Dedifferentiated amniotic fluid mesenchymal stem cell (primary cell): ENCODE results near the gene SLC6A7.
A peak's percentile ranks its signal among the peaks of the same experiment; 100 is the strongest.
"Not testable (repeated sequence)": the region's sequence is repeated elsewhere in the genome, so short reads cannot be mapped to it uniquely, and the experiment has no call there.

ENCODE experiments used
- DNase-seq: peaks from one replicate; pipeline ENCODE4 v3.0.0-alpha.2; 2016; ENCODE audit errors: extremely low spot score

The SLC6A7 gene

DNA sequence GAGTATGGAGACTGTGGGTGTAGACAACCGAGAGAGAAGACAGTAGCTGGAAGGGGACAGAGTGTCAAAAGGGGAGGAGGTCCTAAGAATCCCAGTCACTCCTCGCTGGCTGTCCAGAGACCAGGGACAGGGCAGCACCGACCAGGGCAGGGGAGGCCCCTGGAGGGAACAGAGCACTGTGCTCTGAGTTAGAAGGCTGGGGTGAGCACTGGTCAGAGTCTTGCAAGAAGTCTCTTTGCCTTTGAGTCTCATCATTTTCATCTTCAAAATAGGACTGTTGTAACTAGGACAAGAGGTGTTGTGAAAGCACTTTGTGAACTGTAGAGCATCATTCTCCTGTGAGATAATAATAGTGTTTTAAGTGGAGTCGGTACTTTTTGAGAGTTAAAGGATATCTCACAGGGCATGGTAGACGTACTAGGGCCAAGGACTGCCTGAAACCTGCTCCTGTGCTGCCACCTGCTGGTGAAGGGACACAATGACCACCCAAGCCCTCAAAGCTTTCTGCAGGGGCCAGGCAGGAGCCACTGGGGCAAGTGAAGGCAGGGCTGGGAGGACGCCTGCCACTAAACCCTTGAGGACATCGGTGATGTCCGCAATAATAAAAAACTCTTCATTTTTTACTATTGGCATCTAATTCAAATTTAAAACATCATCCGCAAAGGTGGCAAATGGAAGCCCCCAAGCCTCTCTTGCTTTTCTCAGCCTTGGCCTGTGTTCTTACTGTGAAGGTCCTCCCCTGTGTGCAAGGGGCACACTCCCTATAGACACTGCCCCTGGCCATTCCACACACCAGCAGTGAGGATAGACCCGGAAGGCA is 28.2 kb downstream of the SLC6A7 start:
- DNase-seq = peak; percentile 82

DNA sequence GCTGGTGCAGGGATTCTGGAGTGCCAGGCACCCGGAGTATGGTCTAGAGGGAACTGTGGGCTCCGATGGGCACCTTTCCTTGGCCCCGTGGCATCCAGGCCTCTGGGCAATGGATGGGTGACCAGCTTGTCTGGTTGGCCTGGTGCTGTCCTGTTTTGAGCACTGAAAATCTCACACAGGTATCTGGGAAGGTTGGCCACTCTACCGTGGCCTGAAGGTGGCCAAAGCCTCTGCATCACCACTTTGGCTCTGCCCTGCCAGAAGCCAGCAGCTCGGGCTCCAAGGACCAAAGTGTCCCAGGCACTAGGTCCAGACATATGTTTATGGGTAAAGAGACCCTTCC is 28.8 kb downstream of the SLC6A7 start:
- DNase-seq = no peak

DNA sequence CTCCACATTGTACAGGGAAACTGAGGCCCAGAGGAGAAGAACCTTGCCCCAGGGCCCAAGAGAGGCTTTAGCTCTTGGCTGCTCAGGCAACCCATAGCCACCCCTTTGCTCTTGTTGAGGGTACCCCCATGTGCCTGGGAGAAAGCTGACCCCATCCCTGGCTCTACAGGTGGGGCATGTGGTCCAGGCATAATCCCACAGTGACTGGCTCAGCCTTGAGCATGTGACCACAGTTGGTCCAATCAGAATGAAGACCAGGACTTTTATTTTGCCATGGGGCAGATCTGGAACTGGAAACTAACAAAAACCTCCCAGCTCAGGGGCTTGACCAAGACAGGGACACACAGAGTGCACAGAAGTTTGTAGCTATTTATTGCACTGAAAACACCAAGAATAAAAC is 29.3 kb downstream of the SLC6A7 start:
- no peak for DNase-seq

DNA sequence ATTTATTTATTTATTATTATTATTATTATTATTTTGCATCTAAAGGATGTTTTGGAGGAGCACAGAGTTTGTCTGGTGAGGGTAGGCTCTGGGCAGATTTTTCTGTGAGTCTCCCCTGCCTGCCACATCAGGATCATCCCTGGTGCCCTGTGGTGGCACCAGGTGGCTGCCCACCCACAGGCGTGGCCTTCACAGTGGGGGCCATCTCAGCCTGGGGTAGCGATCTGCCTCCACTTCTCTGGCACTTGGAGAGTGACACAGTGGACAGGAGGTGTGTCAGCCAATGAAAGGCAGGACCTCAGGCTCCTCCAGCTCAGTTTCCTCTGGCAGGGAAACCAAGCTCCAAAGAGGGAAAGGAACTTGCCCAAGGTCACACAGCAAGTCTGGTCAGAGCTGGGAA is 30.0 kb downstream of the SLC6A7 start:
- DNase-seq = no peak

DNA sequence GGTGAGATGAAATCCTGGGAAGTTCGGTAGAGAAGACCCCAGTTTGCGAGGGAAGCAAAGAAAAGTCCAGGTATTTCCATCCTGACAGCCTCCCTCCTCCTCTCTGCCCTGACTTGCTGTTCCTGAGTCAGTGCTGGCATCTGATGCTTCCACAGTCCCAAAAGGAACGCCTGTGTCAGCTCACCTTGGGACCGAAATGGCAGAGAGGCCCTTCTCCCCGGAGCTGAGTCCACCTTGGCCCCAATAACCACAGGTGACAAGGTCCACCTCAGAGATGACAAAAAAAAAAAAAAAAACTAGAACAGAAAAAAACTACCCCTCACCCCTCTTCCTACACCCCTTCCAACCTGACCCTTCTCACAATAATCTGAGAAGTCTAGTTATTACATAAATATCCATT is 31.6 kb downstream of the SLC6A7 start:
- DNase-seq = no peak

DNA sequence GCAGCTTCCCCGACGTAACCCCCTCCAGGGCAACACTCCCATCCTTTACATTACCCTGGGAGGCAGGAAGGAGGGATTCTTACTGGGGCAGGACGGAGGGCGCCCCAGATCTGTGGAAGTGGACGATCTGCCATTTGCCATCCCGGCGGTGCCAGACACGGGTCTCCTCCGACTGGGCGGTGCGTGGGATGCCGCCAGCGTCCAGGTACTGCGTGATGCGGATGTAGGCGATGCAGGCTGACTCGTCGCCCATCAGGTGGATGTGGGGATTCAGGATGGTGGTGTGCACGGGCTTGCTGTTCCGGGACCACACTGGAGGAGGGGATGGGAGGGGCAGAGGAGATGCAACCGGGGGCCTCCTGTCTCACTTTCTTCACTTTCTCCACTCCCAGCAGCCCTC is 33.0 kb downstream of the SLC6A7 start:
- DNase-seq = no peak

DNA sequence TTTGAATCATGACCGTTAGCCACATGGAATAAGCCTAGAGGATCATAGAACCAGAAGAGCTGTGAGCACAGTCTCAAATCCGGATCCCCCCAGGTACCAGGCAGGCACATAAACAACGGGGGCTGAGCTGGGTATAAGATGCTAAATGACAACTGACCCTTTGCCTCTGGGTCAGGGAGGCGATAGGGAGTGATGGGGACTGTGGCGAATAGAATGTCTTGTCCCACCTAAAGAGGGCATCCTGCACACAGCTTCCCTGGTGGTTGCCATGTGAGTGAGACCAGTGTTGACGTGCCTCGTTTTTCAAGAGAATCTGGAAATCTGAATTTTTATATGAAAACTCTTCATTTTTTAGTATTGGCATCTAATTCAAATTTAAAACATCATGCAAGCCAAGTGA is 33.6 kb downstream of the SLC6A7 start:
- DNase-seq = no peak

DNA sequence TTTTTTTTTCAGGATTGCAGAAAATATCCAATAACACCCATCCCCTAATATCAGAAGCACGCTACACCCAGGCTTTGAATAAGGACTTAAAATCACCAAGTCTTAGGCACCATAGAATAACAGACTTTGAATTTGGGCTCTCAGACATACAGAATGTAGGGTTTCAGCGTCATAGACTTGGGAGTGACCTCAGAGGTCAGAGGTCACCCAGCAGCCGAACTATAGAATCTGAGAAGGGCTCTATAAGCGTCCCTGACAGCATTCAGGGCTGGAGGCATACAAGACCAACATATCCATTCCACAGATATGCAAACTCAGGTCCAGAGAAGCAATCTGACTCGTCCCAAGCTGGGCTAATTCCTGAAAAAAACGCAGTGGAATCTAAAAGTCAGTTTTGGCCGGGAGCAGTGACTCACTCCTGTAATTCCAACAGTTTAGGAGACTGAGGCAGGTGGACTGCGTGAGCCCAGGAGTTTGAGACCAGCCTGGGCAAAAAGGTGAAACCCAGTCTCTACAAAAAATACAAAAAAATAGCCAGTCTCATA is 34.7 kb downstream of the SLC6A7 start:
- no peak for DNase-seq

DNA sequence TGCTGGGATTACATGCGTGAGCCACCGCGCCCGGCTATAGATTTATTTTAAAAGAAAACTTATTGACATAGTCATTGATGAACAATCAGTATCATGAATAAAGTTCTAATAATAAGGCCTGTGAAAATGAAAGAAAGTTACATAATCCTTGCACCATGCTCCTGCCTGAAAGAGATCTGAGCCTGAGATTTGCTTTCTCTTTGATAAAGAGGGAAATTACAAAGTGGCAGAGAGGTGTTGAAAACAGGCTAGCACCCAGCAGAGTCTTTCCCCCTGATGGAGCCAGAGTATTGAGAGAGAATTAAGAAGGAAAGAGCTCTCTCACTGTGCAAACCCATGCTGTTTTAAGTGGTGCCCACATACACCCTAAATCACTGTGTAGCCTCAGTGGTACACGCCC is 37.2 kb downstream of the SLC6A7 start:
- DNase-seq = no peak

DNA sequence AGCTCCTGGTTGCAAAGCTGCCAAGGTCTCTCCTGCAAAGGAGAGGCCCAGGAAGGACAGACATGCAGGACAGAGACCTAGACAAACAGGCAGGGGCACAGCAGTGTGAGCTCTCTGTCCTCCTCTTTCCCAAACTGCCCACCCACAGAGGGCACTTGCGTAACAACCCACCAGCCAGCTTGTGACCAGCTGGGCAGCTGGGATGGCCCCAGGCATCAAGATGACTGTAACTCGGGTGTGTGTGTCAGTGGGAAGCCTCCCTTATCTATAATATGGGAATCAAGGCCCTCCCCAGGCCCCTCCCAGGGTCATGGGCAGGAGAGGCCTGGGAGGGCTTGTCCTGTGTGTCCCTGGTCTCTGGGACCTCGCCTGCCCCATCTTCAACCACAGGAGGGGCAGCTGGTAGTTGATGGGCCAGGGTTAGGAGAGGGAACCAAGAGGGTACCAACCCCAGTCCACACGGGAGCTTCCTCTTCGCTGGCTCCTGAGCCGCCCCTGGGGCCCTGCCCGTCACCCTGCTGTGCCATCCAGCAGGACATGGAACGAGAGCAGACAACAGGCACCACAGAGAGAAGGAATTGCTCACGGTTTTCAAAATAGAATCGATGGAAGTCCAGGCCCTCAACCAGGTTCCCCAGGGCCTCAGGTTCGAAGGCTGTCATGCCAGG is 37.9 kb downstream of the SLC6A7 start:
- DNase-seq = no peak

DNA sequence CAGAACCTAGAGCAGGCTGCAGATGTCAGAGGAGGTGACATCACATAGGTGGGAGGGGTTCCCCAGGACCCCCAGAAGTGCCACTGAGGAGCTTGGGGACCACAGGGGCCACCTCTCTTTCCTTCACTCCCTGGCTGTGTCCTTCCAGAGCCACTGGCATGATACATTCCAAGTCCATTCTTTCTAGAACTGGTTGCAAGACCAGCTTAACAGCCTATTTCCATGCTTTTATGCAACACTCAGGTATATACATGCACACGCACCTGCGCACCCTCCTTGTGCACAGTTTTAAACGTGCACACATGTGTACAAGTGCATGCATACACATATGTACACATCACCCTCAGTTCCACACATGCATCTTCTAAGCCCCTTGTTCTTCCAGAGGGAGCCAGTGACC is 39.7 kb downstream of the SLC6A7 start:
- no peak for DNase-seq

DNA sequence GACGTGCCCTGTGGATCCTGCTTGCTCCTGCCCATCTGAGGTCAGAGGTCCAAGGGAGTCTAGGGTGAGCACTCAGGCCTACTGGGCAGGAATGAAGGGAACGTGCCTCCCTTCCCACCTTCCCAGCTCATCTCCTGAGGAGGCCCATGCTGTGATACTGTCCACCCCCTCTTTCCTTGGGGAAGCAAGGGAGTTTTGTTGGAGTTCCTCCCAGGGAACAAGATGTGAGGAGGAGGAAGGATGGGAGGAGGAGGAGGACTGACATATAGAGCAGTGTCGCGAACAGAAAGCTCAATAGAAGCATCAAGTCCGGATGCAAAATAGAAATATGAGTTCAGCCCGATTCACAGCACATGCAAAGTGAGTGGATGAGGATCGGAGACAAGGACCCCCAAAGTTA is 41.0 kb downstream of the SLC6A7 start:
- no peak for DNase-seq

DNA sequence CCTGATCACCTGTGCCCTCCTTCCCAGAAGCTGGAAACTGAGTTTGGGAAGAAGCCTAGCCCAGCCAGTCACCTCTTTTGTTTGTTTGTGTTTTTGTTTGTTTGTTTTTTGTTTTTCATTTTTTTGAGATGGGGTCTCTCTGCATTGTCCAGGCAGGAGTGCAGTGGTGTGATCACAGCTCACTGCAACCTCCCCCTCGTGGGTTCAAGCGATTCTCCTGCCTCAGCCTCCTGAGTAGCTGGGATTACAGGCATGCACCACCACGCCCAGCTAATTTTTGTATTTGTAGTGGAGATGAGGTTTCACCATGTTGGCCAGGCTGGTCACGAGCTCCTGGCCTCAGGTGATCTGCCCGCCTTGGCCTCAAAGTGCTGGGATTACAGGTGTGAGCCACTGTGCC is 43.8 kb downstream of the SLC6A7 start:
- DNase-seq = not testable (repeated sequence)

DNA sequence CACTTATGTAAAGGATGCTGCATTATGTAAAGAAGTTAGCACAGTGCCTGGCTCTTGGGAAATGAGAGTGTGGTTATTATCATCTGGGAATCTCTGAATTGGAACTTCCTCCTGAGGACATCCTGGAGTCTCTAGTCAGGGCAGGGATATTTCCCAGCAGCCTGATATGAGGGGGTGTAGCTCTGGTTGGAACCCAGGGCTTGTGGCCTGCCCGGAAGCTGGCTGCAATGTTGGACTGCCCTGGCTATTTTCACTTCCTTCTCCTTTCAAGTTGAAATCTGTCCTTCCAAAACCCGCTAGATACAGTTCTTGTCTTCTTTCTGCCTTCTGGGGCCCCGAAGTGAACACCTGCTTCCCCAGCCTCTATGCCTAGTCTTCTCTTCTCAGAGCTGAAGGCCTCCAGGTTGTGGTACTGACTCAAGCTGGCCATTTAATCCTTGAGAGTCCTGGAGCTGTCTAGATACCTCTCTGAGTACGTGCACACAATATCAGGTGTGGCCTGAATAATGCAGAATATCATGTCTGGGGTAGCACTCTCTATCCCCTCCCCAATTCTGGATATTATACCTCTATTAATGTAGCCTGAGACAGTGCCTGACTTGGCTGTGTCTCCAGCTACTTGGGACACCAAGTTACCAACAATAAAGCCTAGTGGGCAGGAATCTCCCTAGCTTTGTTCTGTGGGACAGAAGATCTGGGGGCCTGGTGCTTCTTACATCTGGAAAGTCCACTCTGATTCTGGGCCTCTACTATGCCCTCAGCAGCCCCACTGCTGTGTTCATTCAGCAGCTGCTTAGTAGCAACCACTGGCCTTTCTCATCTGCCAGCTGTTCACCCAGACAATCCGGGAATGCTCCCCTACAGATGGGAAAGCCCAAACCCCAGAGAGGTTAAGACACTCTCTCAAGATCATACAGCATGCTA is 45.0 kb downstream of the SLC6A7 start:
- no peak for DNase-seq

DNA sequence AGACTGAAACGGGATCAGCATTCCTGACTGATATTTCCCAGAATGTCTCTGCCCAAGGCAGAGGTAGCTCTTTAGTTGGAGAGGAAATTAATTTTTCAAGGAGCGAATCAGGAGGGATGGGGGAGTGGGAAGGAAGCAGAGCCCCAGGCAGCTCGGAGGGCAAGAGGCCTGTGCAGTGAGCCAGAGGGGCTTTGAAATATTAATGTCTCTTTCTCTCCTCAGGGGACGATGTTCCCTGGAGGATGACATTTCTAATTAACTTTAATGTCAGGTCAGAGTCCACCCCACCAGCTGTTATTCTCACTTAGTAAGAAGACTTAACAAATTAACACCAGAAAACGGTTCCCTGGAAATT is 45.6 kb downstream of the SLC6A7 start:
- DNase-seq = no peak

DNA sequence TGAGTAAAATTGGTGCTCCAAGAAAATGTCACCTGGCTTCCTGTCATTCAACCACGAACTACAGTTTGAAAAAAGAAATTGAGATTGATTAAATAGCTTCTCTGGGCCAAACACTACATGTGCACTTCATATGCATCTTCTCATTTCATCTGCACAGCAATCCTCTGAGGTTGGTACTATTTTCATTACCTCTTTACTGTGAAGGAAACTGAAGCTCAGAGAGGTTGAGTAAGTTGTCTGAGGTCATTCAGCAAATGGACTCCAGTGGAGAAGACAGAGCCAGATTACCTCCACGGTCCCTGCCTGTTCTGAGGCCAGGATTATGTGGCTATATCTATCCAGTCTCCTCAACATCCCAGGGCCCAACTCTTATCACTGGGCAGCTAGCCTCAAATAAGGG is 46.5 kb downstream of the SLC6A7 start:
- DNase-seq = no peak

DNA sequence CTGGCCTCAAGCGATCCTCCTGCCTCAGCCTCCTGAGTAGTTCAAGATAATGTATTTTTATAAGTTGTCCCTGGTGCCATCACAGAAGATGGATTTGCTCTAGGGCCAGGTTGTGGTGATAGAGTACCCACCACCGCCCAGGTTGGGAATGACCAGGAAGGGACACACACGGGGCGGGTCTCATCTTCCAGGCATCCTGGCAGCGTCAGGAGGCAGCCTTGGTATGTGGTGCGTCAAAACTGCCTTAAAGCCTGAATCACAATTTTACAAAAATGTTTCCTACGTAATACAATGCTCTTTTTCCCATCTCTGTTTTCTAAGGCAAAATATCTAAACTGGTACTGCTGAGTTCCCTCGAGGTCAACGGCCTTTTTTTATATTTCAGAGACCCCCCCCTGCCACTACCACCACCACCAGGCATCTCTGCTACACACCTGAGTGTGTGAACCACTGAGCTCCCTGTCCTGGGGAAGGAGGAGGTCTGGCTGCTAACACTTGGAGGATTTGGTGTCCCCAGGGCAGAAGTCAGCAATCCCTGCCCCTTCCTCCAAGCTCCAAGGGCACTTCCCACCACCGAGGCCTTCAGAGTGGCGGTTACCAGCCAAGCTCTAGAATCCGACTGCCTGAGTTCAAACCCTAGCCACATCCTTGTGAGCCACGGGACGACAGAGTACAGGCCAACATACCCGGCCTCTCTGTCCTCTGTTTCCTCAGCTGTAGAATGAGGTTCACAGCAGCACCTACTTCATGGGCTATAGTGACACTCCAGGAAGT is 47.3 kb downstream of the SLC6A7 start:
- DNase-seq = no peak

DNA sequence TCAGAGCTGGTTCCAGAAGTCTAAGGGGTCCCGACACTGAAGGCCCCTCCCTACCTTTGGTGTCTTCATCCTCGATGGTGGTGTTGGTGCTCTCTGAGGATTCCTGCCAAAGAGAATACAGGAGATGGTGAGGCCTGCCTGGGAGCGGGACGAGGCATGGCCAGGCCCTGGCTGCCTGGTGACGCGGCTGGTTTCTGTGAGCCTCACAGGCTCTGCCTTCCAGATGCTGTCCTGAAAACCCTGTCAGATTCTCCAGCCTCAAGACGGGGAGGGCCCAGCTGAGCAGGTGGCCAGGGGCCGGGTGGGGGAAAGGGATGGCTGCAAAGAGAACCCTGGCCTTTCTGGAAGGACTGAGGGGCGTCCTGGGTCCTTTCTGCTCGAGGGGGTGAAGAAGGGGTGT is 48.8 kb downstream of the SLC6A7 start:
- no peak for DNase-seq

DNA sequence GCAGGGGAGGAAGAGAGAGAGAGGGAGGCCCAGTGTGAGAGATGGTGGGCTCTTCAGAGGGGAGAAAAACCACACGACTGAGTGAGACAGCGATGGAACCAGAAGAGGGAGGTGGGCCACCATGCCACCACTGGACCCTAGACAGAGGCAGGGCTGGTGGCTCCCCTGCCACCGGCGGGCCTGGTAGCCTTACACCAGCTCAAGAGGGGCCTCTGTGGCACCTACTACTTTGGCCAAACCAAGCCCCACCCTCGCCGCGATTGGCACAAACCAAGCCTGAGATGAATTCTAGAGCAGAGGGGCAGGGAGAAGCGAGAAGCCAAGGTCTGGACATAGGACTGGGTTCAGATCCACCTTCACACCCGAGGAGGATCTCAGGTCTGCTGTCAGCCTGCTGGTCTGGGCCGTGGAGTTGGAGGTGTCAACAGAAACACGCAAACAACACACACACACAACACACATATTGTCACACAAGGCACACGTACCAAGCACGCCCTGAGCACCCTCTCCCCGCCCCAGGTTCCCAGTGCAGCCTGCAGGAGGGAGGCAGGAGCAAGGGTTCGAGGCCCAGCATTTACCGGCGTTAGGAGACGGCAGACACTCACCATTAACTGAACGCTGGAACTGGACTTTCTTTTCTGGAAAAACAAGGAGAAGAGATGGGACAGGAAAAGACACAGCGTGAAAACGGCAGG is 49.4 kb downstream of the SLC6A7 start:
- DNase-seq = no peak

DNA sequence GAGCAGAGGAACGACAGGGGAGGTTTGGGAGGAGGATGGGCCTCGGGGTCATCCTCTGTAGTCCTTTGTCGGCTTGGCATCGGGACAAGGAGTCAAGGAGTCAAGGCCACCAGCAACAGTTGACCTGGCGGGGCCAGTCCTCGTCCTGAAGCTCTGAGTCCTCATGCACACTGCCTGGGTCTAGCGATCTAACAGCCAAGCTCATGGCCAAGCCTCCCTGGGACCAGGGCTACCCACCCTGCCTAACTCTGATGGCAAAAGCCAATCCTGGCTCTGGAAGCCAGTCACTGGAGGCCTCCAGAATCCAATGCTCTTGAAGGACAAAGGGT is 49.9 kb downstream of the SLC6A7 start:
- DNase-seq = no peak
